ENCODE measurements around the gene TMEM121.
"Not testable (repeated sequence)": the region's sequence is repeated elsewhere in the genome, so short reads cannot be mapped to it uniquely, and the experiment has no call there.

Gene TMEM121

DNA sequence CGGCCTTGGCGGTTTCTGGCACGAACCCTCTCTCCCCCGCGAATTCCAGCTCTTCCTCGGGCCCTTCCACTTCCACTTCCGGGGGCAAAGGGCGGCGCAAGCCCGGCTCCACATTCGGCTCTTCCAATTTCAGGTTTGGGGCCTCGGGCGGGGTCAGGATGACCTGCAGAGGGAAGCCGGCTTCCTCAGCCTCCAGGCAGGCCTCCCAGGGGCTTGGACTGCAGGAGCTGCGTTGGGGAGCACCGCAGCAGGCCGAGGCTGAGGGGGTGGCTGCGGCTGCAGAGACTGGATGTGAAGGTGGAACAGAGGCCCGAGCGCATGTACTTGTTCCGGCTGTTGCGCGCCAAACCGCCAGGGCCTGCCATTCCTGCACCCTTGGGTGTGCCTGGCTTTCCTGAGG, 20.7 kb downstream of the TMEM121 start:
- DNase-seq (ENCODE audit: low spot score), result not testable (repeated sequence)

- no peak for DNase-seq (ENCODE audit: low spot score)
These were observed 21.4 kb downstream of the TMEM121 start for GRCh38 chr14:105547741-105548169.

DNA sequence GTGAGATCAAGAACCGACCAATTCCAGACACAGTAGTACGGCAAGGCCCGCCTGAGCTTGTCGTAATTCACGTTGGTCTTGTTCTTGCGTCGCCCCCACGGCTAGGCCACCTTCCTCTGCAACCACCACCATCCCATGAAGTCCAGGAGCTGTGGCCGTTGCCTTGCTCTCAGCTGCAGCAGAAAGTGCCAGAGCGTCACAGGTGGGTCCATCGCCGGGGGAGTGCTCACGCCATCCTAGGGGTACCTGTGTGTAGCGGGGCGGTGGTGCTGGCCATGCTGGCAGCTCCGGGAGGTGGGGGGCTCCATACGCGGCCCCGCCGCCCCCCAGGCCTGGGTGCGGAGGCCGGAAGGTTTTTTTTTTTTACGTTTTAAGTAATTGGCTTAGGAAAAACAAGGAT, 23.1 kb downstream of the TMEM121 start:
- DNase-seq (ENCODE audit: low spot score), result no peak

GRCh38 chr14:105554022-105554421, 27.6 kb downstream of the TMEM121 start:
- DNase-seq (ENCODE audit: low spot score), result no peak

GRCh38 chr14:105554523-105554922, 28.1 kb downstream of the TMEM121 start:
- no peak for DNase-seq (ENCODE audit: low spot score)

GRCh38 chr14:105557671-105558070, 31.3 kb downstream of the TMEM121 start:
- not testable (repeated sequence) for DNase-seq (ENCODE audit: low spot score)

DNA sequence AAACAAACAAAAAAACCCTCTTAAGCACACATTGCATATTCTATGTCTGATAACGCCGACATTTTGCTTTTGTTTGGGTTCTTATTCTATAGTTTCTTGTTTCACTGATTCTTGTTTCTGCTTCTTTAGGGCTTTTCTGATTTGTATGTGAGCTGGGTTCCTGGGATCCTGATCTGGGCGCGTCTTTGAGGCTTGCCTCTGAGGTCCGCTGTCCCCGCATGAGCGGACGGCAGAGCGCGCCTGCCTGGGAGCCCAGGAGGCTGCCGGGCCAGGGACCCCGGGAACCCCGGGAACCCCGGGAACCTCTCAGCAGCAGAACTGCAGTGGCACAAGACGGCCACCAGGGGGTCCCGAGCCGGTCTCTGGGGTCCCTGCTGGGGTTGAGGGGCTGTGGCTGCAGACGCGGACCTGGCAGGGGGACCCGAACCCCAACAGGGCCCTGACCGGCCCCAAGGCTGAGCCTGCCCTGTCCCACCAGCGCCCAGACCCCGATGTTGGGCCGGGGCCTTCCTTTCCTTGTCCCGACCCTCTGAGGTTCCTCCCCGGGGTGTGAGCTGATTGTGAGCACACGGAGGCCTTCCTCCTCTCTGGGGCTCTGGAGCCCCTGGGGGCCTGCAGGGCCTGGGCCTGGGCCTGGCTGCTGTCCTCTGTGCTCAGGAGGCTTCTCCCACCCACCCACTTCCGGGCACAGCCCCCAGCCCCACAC, 32.2 kb downstream of the TMEM121 start:
- not testable (repeated sequence) for DNase-seq (ENCODE audit: low spot score)

DNA sequence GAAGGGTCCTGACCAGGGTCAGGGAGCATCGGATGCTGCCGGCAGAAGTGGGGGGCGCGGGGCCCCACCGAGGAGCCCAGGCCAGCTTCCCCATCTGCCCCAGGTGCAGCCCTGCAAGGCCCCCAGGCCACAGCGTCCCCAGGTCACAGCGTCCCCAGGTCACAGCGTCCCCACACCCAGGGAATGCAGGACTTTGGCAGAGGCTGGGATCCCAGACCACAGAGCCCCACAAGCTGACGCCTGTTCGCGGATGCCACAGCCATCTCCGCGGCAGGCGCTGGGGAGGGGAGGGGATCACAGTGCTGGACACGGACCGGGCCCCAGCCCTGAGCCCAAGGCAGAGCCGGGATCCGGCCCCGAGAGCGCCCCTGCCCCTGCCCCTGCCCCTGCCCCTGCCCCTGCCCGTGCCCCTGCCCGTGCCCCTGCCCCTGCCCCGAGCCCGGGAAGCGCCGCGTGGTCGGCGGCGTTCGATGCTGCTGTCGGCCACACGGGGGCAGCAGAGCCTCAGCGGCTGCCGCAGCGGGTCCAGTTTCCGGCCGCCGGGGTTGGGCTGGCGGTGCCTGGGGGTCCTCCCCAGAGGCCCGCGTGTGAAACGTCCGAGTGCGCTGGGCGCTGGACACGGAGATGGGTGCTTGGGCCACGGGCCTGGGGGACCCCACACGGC, 33.1 kb downstream of the TMEM121 start:
- DNase-seq (ENCODE audit: low spot score), result not testable (repeated sequence)

- DNase-seq (ENCODE audit: low spot score), result not testable (repeated sequence)
These were observed 33.8 kb downstream of the TMEM121 start for GRCh38 chr14:105560048-105560669.

- not testable (repeated sequence) for DNase-seq (ENCODE audit: low spot score)
These were observed 35.0 kb downstream of the TMEM121 start for GRCh38 chr14:105561345-105561744.

- DNase-seq (ENCODE audit: low spot score), result no peak
These were observed 36.4 kb downstream of the TMEM121 start for GRCh38 chr14:105562713-105563346.

DNA sequence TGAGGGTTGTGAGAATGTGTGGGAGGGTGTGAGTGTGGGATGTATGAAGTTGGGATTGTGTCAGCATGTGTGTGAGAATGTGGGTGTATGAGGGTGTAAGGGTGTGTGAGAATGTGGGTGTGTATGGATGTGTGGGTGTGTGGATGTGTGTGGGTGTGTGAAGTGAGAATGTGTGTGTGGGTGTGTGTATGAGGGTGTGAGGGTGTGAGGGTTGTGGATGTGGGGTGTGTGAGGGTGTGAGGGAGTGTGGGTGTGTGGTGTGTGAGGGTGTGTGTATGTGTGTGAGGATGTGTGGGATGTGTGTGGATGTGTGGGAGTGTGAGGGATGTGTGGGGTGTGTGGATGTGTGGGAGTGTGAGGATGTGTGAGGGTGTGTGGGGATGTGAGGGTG, 37.0 kb downstream of the TMEM121 start:
- DNase-seq (ENCODE audit: low spot score), result no peak

DNA sequence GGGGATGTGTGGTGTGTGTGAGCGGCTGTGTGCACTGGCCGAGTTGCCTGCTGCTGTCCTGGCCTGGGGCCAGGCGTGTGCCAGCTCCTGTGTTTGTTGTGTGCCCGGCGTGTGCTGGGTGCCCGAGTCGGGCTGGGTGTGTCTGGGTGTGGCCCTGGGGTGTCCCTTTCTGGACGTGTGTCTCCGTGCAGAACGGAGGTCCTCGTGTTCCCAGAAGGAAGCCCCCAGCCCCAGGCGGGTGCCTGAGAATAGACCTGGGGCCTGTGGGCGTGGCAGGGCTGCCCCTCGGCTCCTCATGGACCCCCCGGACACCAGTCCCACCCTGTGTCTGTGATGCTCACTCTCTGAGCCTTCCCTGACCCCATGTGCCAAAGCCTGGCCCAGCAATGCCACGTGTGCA, 38.2 kb downstream of the TMEM121 start:
- not testable (repeated sequence) for DNase-seq (ENCODE audit: low spot score)

DNA sequence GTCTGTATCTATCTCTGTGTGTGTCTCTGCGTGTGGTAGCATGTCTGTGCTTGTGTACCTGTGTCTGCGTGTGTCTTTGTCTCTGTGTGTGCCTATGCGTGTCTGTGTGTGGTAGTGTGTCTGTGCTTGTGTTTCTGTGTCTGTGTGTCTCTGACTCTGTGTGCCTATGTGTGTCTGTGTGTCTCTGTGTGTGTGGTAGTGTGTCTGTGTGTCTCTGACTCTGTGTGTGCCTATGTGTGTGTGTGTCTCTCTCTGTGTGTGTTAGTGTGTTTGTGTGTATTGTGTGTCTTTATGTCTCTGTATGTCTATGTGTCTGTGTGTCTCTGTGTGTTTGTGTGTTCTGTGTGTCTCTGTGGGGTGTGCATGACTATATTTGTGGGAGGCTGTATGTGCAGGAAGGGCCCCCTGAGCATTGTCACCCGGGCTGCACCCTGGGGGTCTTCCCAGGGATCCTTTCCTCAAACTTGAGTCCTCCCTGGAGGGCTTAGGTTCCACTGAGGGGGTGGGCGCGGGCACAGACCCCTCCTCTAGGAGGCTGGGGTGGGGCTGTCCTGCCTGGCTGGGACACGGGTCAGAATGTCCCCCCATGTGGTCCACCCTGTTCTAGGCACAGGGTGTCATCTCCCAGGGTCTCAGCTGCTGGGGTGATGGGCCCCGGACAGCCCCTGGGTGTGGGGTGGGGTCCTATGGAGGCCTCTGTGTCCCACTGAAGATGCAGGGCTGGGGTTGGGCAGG, 39.0 kb downstream of the TMEM121 start:
- DNase-seq (ENCODE audit: low spot score), result not testable (repeated sequence)

GRCh38 chr14:105566248-105567163, 40.1 kb downstream of the TMEM121 start:
- not testable (repeated sequence) for DNase-seq (ENCODE audit: low spot score)

DNA sequence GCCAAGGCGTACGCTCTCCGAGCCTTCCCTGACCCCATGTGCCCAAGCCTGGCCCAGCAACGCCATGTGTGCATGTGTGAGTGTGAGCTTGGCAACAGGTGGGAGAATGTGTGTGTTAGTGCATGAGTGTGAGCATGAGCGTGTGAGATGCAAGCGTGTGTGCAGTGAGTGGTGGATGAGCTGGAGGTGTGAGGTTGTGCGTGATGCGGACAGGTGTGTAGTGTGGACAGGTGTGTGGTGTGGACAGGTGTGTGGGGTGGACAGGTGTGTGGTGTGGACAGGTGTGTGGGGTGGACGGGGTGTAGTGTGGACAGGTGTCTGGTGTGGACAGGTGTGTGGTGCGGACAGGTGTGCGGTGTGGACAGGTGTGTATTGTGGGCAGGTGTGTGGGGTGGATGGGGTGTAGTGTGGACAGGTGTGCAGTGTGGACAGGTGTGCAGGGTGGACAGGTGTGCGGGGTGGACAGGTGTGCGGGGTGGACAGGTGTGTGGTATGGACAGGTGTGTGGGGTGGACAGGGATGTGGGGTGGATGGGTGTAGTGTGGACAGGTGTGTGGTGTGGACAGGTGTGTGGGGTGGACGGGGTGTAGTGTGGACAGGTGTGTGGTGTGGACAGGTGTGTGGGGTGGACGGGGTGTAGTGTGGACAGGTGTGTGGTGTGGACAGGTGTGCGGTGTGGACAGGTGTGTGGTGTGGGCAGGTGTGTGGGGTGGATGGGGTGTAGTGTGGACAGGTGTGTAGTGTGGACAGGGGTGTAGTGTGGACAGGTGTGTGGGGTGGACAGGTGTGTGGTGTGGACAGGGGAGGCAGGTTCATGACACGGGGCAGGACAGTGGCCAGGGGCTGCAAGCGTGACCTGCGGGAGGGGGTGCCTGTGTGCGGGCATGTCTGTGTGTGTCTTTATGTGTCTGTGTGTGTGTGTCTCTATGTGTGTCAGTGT, 41.1 kb downstream of the TMEM121 start:
- DNase-seq (ENCODE audit: low spot score), result not testable (repeated sequence)

DNA sequence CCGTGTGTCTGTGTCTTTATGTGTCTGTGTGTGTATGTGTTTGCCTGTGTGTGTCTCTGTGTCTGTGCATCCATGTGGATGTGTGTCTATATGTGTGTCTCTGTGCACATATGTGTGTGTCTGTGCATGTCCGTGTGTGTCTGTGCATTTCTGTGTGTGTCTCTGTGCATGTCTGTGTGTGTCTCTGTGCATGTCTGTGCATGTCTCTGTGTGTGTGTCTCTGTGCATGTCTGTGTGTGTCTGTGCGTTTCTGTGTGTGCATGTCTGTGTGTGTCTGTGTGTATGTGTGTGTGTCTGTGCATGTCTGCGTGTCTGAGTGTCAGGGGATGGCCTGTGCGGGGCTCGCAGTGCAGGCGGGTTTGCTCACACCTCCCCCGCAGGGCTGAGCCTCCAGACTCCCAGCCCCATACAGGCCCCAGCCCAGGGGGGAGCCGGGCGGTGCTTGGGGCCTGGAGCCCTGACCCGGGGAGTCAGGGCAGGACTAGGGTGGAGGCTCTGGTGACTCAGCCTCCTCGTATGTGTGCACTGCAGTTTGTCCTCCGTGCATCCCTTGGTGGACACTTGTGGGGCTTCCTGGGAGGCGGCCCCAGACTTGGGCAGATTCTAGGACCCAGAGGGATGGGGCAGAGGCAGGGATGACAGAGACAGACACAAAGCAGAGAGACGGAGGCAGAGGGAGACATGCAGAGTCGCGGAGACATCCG, 41.9 kb downstream of the TMEM121 start:
- not testable (repeated sequence) for DNase-seq (ENCODE audit: low spot score)

- DNase-seq (ENCODE audit: low spot score), result no peak
These were observed 42.7 kb downstream of the TMEM121 start for GRCh38 chr14:105568859-105569766.

Data from CD4-positive, alpha-beta T cell treated with Interleukin-6 at 100 ng/mL for 8 hours (primary cell).